Measurements from ENCODE around the gene SLC19A3. TPM values are rescaled to one million over a fixed set of nuclear protein-coding genes. Genes with fewer than 3 reads are reported as not detected.

The SLC19A3 gene
- total and polyA plus RNA-seq, 2 experiments from 2014 or later: 3.5 to 9.1 TPM

- H3K36me3 Mint-ChIP-seq (ENCODE audit: low read depth): peaks cover 10% of the 10 kb centered on the region; the same call in 2 of the 3 replicates
- H2AFZ ChIP-seq: no peak overlapping the region
- H3K4me1 Mint-ChIP-seq: no peaks in the 10 kb centered on the region
- H3K36me3 ChIP-seq (ENCODE audit: insufficient read depth): no peaks in the 10 kb centered on the region
- H3K27me3 ChIP-seq (ENCODE audit: insufficient read depth): no peaks in the 10 kb centered on the region
- no peak for DNase-seq (ENCODE audit: low spot score)
- H3K4me1 ChIP-seq (ENCODE audit: insufficient read depth): peaks cover 6% of the 10 kb centered on the region; the same call in 1 of the 2 replicates
- no peak overlapping the region for H3K27ac Mint-ChIP-seq
- ATAC-seq: no peak
- H3K4me2 ChIP-seq: no peak overlapping the region
- no peaks in the 10 kb centered on the region for H3K79me2 ChIP-seq (replicated peaks; ENCODE audit: insufficient read depth)
- H3K27me3 Mint-ChIP-seq (ENCODE audit: insufficient read depth, low read depth, poor library complexity): peaks cover 2% of the 10 kb centered on the region
- no peaks in the 10 kb centered on the region for H3K9me2 ChIP-seq (ENCODE audit: insufficient read depth)
- no peak overlapping the region for H3K4me3 Mint-ChIP-seq
- peaks cover 10% of the 10 kb centered on the region; the same call in 2 of the 3 replicates for H3K9me3 Mint-ChIP-seq
- TF ChIP-seq NANOG (IDR thresholded peaks at IDR 0.05; ENCODE audit: borderline replicate concordance) (no peak), POLR2AphosphoS5 (IDR thresholded peaks at IDR 0.05; ENCODE audit: low read depth) (no peak), EZH2 (IDR thresholded peaks at IDR 0.05; ENCODE audit: low read depth, unreplicated experiment) (no peak), ZNF114 (CRISPR knock-in tag; IDR thresholded peaks at IDR 0.05) (no peak), CTCF (conservative IDR thresholded peaks at IDR 0.05; ENCODE audit: low read depth in 2 of 2) (no peak), ZNF462 (CRISPR knock-in tag; IDR thresholded peaks at IDR 0.05) (no peak), REST (IDR thresholded peaks at IDR 0.05; ENCODE audit: unreplicated experiment) (no peak), ZNF331 (CRISPR knock-in tag; IDR thresholded peaks at IDR 0.05; ENCODE audit: low read depth) (no peak), EZH2phosphoT487 (IDR thresholded peaks at IDR 0.05; ENCODE audit: unreplicated experiment) (no peak), STAT1 (IDR thresholded peaks at IDR 0.05; ENCODE audit: unreplicated experiment) (no peak)
- no peaks in the 10 kb centered on the region for H4K20me1 ChIP-seq (replicated peaks; ENCODE audit: insufficient read depth)
- H3K4me3 ChIP-seq: no peak overlapping the region
- no peak overlapping the region for H3K27ac ChIP-seq (ENCODE audit: low read depth)
- H3F3A ChIP-seq (replicated peaks; ENCODE audit: low read depth): no peaks in the 10 kb centered on the region
Observed at GRCh38 chr2:227706859-227707258, 11.0 kb downstream of the SLC19A3 start.
